B cell (primary cell): ENCODE results near the gene HPCA. TPM values are rescaled to one million over a fixed set of nuclear protein-coding genes. Genes with fewer than 3 reads are reported as not detected.

Experiments used
- ATAC-seq: fragments of 200-7000 bp; cut with Tn5 transposase; one replicate; pipeline ENCODE4 v1.10.0; 2021; ENCODE audit warnings: low read depth, mild to moderate bottlenecking, moderate number of reproducible peaks, moderate library complexity
- CTCF ChIA-PET: fragments of 350-600 bp; sonication (Branson Sonifier 250); formaldehyde crosslinking; loops from one replicate; lab custom pipeline; 2021; ENCODE audit warnings: antibody characterized with exemption, inconsistent platforms; lab: Charles Lee
- POLR2A ChIA-PET: fragments of 350-600 bp; sonication (Branson Sonifier 250); formaldehyde crosslinking; loops from one replicate; lab custom pipeline; 2021; ENCODE audit warnings: antibody characterized with exemption; lab: Charles Lee
- DNase-seq: peaks from one replicate; pipeline ENCODE4 v3.0.0; 2013
- H2AFZ ChIP-seq: 2 replicates; pipeline ENCODE4 v1.6.1; 2012; ENCODE audit warnings: mild to moderate bottlenecking, low read depth, low read length; ENCODE audit not compliant: insufficient read depth, poor library complexity, severe bottlenecking
- H3K27ac ChIP-seq, 2 donors: 1 replicate in 1 of 2; 2 replicates in 1 of 2; pipeline ENCODE4 v1.5.1; 2012 to 2013; ENCODE audit warnings: low read length in 2 of 2, mild to moderate bottlenecking in 2 of 2, moderate library complexity in 1 of 2
- H3K27me3 ChIP-seq, 4 experiments: fragments of 200-600 bp in 1 of 4; sonication (generic) in 1 of 4; replicated peaks in 1 of 4; 1 replicate in 2 of 4; 2 replicates in 2 of 4; pipeline versions ENCODE4 v1.6.1 to v1.7.0; 2013 to 2016; ENCODE audit warnings: low read length in 3 of 4, mild to moderate bottlenecking in 2 of 4, mixed read lengths in 1 of 4, moderate library complexity in 1 of 4; ENCODE audit not compliant: insufficient read depth in 4 of 4, control insufficient read depth in 3 of 4; ENCODE audit errors: control extremely low read depth in 1 of 4
- H3K36me3 ChIP-seq, 2 experiments: replicated peaks in 1 of 2; 1 replicate in 1 of 2; 2 replicates in 1 of 2; pipeline versions ENCODE4 v1.6.1 to v1.7.1; 2013; ENCODE audit warnings: low read length in 1 of 2; ENCODE audit not compliant: insufficient read depth in 2 of 2, control insufficient read depth in 1 of 2; ENCODE audit errors: control extremely low read depth in 1 of 2, extremely low read depth in 1 of 2
- H3K4me1 ChIP-seq, 2 donors: fragments of 200-600 bp in 1 of 2; sonication (generic) in 1 of 2; 1 replicate in 1 of 2; 2 replicates in 1 of 2; pipeline versions ENCODE4 v1.5.1 to v1.6.1; 2013 to 2017; ENCODE audit warnings: low read length in 2 of 2; ENCODE audit not compliant: control insufficient read depth in 2 of 2, insufficient read depth in 2 of 2
- H3K4me2 ChIP-seq: replicated peaks from 2 replicates; pipeline ENCODE3; 2012; ENCODE audit warnings: mild to moderate bottlenecking, low read depth, low read length; ENCODE audit not compliant: poor library complexity, severe bottlenecking
- H3K4me3 ChIP-seq, 5 experiments: fragments of 200-600 bp in 1 of 5; sonication (generic) in 1 of 5; 1 replicate in 3 of 5; 2 replicates in 2 of 5; pipeline versions ENCODE4 v1.5.1 to v1.7.0; 2011 to 2016; ENCODE audit warnings: low read length in 4 of 5, mild to moderate bottlenecking in 4 of 5, low read depth in 2 of 5, control low read depth in 1 of 5, moderate library complexity in 1 of 5; ENCODE audit not compliant: insufficient read depth in 1 of 5; ENCODE audit errors: control extremely low read depth in 1 of 5, extremely low read depth in 1 of 5
- H3K79me2 ChIP-seq: fragments of 200-600 bp; sonication (generic); one replicate; pipeline ENCODE4 v1.6.0; 2016; ENCODE audit warnings: low read length; ENCODE audit not compliant: control insufficient read depth, insufficient read depth
- H3K9ac ChIP-seq: fragments of 200-600 bp; sonication (generic); 2 replicates; pipeline ENCODE4 v1.6.1; 2017; ENCODE audit warnings: mild to moderate bottlenecking, low read length, moderate library complexity
- H3K9me3 ChIP-seq, 3 donors: one replicate each; pipeline versions ENCODE4 v1.6.1 to v1.7.1; 2013; ENCODE audit warnings: low read length in 2 of 3; ENCODE audit not compliant: control insufficient read depth in 2 of 3, insufficient read depth in 1 of 3; ENCODE audit errors: control extremely low read depth in 1 of 3
- H4K20me1 ChIP-seq: 2 replicates; pipeline ENCODE4 v1.6.0; 2012; ENCODE audit warnings: mild to moderate bottlenecking, low read length; ENCODE audit not compliant: insufficient read depth, control insufficient read depth, poor library complexity, severe bottlenecking
- H3K27ac Mint-ChIP-seq: one replicate; pipeline ENCODE4 v1.8.0; 2021; ENCODE audit warnings: mixed read lengths
- H3K27me3 Mint-ChIP-seq: one replicate; pipeline ENCODE4 v1.8.0; 2021; ENCODE audit warnings: mixed read lengths
- H3K4me1 Mint-ChIP-seq: one replicate; pipeline ENCODE4 v1.8.0; 2021; ENCODE audit warnings: mixed read lengths
- H3K4me3 Mint-ChIP-seq: one replicate; pipeline ENCODE4 v1.8.0; 2021; ENCODE audit warnings: mixed read lengths
- H3K9me3 Mint-ChIP-seq: one replicate; pipeline ENCODE4 v1.8.0; 2022; ENCODE audit warnings: mixed read lengths; ENCODE audit not compliant: insufficient read depth
- EZH2 ChIP-seq: IDR thresholded peaks from 2 replicates; pipeline ENCODE4 v1.6.1; 2012; ENCODE audit warnings: borderline replicate concordance, low read depth, mild to moderate bottlenecking, moderate library complexity, low read length; ENCODE audit not compliant: insufficient read depth, poor library complexity, severe bottlenecking
- WGBS: methylation state at CpG from one replicate; pipeline ENCODE4 v1.1.5; 2013; ENCODE audit warnings: missing lambda C conversion rate; ENCODE audit not compliant: insufficient coverage; 5-methylcytosine and 5-hydroxymethylcytosine counted together
- intact Hi-C: fragments of 100-400 bp; cut with micrococcal nuclease; formaldehyde crosslinking; loops from one replicate; pipeline ENCODE4 v1.10.0; 2022
- polyA plus RNA-seq: library from polyadenylated mRNA; depleted of rRNA; stranded (reverse); fragments of >200 nt; gene quantifications from 2 replicates; pipeline ENCODE4 v1.2.3, GENCODE V29; 2012
- total RNA-seq, 2 donors: library from RNA; stranded (reverse); fragments of 120-200 nt in 1 of 2; gene quantifications; 1 replicate in 1 of 2; 2 replicates in 1 of 2; pipeline versions ENCODE4 v1.2.3 to v1.2.4, GENCODE V29; 2013 to 2022
- TF ChIP-seq, protein P1 (sequence below): fragments of 200-600 bp; IDR thresholded peaks from one replicate; pipeline ENCODE4 v1.8.0; 2022; ENCODE audit warnings: antibody characterized with exemption, mild to moderate bottlenecking

HPCA gene
- total and polyA plus RNA-seq, 2 donors (not counting 1 experiment from before 2014, with no cell fraction given): 0.06 TPM; not detected in 1

DNA sequence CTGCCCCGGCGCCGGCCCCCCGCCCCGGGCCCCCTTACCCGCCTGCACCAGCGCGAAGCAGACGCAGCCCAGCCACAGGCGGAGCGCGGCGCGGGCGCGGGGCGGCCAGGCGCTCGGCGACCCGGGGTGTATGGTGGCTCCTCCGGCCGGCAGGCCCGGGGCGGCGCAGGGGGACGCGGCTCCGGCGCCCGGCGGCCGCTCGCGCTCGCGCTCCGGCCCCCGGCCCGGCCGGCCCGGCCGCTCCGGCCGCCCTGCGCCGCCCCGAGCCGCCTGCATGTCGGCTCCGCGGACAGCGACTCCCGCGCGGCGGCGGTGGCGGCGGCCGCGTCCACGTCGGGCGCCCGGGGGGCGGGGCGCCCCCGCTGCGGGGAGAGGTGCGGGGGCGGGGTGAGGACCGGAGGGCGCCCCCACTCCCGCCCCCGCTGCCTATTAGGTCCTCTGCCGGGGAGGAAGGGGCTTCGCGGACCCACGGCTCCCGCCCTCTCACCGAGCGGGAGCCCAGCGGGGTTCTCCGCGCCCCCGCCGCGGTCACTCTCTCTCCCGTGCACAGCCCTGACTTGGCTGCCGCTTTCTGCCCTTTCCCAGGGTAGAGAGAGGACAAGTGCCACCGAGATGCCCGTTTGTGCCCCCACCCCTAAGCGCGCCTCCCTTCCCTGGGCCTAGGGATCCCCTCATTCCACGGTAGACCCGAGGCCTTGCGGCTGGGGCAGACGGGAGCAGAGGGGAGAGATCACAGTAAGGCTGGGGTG lies 15.5 kb upstream of the HPCA start, which contains the start of gene FNDC5:
Gene FNDC5, minus strand, starts transcription at position 298 of the 749 bp plus-strand sequence.
- H3K9ac ChIP-seq: peak within 1 kb of the TSS; percentile 39
- WGBS: under 1% methylated on average over 92 of the region's 99 CpGs
- peaks cover 0 to 53% (median 19%) of the 10 kb centered on the region in 4 experiments for H3K27me3 ChIP-seq
- H3K4me1 ChIP-seq: peaks cover 25 to 29% of the 10 kb centered on the region in 2 donors
- TF ChIP-seq, protein P1, sequence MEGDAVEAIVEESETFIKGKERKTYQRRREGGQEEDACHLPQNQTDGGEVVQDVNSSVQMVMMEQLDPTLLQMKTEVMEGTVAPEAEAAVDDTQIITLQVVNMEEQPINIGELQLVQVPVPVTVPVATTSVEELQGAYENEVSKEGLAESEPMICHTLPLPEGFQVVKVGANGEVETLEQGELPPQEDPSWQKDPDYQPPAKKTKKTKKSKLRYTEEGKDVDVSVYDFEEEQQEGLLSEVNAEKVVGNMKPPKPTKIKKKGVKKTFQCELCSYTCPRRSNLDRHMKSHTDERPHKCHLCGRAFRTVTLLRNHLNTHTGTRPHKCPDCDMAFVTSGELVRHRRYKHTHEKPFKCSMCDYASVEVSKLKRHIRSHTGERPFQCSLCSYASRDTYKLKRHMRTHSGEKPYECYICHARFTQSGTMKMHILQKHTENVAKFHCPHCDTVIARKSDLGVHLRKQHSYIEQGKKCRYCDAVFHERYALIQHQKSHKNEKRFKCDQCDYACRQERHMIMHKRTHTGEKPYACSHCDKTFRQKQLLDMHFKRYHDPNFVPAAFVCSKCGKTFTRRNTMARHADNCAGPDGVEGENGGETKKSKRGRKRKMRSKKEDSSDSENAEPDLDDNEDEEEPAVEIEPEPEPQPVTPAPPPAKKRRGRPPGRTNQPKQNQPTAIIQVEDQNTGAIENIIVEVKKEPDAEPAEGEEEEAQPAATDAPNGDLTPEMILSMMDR: no peak
- TF ChIP-seq EZH2: no peak
- ATAC-seq (peak; percentile 14), DNase-seq (peak; percentile 37)
- Mint-ChIP-seq H3K27ac (no peak within 1 kb of the TSS), H3K27me3 (peaks cover 37% of the 10 kb centered on the region), H3K4me1 (peaks cover 37% of the 10 kb centered on the region), H3K9me3 (no peaks in the 10 kb centered on the region), H3K4me3 (peak within 1 kb of the TSS; percentile 83)
- peak within 1 kb of the TSS; percentile 56 for H2AFZ ChIP-seq
- H3K9me3 ChIP-seq: peaks cover 0 to 3% (median 0%) of the 10 kb centered on the region in 3 donors
- no peaks in the 10 kb centered on the region for H3K36me3 ChIP-seq
- no peaks in the 10 kb centered on the region for H3K79me2 ChIP-seq
- peak within 1 kb of the TSS in 4 of 5 experiments; percentile 11 to 44 (median 25) for H3K4me3 ChIP-seq
- ChIA-PET POLR2A (no interaction called here), CTCF (interaction anchor here (0.6 to 2.6 kb wide), 7 partner anchors 10 to 600 kb away, joined by 3 to 42 read pairs (median 5); partner anchors contain the start of gene BSDC1)
- H3K4me2 ChIP-seq: peak within 1 kb of the TSS; percentile 83
- H4K20me1 ChIP-seq: peaks cover 4% of the 10 kb centered on the region
- intact Hi-C loops: loop anchor here (10.0 kb wide), 1 partner anchor 46 kb away; no protein-coding TSS in a partner anchor
- no peak within 1 kb of the TSS for H3K27ac ChIP-seq
